ENCODE data around the gene ACSF2.

DNA sequence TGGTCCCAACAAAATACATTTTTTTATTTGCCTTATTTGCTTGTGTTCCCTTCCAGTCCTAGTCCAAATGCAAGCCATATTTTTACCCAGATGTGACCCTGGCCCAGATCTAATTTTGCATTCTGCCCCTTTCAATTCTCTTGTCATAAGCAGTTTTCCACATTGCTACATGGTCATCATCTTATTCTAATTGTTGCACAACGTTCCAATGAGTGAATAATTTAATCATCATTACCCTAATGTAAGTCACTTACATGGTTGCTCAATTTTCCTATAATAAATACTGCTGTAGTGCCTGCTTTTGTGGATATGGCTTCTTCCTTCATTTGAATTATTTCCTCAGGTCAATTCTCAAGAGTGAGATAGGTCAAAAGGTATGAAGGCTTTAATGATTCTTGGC, 65.5 kb downstream of the ACSF2 start:
- TF ChIP-seq, protein P1, sequence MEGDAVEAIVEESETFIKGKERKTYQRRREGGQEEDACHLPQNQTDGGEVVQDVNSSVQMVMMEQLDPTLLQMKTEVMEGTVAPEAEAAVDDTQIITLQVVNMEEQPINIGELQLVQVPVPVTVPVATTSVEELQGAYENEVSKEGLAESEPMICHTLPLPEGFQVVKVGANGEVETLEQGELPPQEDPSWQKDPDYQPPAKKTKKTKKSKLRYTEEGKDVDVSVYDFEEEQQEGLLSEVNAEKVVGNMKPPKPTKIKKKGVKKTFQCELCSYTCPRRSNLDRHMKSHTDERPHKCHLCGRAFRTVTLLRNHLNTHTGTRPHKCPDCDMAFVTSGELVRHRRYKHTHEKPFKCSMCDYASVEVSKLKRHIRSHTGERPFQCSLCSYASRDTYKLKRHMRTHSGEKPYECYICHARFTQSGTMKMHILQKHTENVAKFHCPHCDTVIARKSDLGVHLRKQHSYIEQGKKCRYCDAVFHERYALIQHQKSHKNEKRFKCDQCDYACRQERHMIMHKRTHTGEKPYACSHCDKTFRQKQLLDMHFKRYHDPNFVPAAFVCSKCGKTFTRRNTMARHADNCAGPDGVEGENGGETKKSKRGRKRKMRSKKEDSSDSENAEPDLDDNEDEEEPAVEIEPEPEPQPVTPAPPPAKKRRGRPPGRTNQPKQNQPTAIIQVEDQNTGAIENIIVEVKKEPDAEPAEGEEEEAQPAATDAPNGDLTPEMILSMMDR (IDR thresholded peaks at IDR 0.05; ENCODE audit: poor library complexity) = no peak
- no peak for TF ChIP-seq EZH2phosphoT487 (IDR thresholded peaks at IDR 0.05; ENCODE audit: low read depth, severe bottlenecking, unreplicated experiment)
- TF ChIP-seq EZH2 (IDR thresholded peaks at IDR 0.05; ENCODE audit: borderline replicate concordance) = no peak
